GM12873 (cell line): ENCODE results near the gene ZFHX3.

Experiments
- TF ChIP-seq, protein P1 (sequence below): IDR thresholded peaks from 2 replicates; pipeline ENCODE4 v1.5.1; 2012; ENCODE audit warnings: low read depth, mild to moderate bottlenecking, moderate library complexity, low read length, control low read depth; ENCODE audit not compliant: insufficient read depth; ENCODE audit errors: missing control alignments

Gene ZFHX3

DNA sequence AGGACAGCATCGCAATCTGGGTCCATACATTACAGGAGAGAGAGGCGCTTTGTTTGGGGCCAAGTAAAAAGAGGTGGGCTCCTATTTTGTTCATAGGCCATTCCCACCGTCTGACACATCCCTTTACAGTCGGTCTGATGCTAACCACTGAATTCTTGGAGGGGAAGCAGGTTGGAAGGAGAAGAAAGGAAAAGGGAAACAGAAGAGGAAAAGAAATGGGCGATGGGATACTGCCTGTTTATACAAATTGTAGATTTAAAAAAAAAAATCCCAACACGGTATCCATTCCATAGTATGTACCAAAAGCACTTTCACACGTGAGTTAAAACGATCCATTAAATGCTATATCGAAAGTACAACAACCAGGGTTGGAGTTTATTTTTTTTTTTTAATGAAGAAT lies 4.0 kb upstream of the ZFHX3 start:
- TF ChIP-seq, protein P1, sequence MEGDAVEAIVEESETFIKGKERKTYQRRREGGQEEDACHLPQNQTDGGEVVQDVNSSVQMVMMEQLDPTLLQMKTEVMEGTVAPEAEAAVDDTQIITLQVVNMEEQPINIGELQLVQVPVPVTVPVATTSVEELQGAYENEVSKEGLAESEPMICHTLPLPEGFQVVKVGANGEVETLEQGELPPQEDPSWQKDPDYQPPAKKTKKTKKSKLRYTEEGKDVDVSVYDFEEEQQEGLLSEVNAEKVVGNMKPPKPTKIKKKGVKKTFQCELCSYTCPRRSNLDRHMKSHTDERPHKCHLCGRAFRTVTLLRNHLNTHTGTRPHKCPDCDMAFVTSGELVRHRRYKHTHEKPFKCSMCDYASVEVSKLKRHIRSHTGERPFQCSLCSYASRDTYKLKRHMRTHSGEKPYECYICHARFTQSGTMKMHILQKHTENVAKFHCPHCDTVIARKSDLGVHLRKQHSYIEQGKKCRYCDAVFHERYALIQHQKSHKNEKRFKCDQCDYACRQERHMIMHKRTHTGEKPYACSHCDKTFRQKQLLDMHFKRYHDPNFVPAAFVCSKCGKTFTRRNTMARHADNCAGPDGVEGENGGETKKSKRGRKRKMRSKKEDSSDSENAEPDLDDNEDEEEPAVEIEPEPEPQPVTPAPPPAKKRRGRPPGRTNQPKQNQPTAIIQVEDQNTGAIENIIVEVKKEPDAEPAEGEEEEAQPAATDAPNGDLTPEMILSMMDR: no peak

DNA sequence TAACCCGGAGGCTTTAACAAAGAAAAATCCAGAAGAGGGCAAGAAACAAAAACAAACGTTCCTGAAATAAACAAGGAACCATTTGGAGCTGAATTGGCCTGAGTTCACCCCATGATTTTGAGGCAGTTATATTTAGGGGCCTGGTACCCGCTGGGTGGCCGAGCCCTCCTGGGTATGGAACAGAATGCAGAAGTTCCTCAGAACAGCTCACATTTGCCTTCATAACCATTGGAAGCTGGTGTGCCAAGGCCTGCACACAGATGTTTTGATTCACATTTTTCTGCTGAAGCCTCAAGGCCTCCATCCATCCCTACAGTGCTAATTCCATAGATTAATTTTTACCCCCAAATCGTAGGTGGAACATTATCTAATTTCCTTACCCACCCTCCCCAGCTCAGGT lies 3.3 kb upstream of the ZFHX3 start:
- TF ChIP-seq, protein P1: no peak

DNA sequence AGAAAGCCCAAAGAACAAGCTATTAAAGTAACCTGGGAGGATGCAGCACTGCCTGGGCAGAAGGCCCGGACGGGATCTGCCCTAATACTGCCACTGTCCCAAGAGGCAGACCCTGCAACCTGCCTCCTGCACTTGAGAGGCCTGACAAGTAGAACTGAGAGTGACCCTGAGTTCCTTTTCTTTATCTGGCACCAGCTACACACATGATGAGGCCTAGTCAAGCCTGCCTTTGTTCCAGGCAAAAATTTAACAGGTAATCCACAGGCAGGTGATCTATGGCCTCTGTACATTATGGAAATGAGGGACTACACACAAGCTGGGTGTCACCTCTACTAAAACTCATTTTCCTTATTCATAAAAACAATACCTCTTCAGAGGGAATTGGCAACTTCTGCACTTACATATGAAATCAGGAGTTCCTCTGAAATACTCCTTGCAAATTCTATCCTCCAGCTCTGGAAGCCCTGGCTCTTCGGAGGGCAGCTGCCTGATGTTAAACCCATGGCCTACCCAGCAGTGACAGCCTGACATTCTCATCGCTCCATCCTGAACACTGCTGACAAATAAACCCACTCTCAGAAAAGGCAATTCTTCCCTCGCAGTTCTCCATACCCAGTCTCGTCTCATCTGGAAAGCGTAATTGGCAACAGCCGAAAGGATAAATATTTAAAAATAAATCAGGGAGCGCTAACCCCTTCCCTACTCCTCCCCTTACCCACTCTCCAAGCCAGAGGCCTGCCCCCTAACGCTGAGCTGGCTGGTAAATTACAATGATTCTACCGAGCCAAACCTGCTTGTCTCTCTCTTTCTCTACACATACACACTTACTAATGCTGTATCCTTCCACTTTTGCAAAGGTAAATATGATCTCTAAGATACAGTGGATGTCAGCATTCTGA lies 2.5 kb upstream of the ZFHX3 start:
- TF ChIP-seq, protein P1: no peak

DNA sequence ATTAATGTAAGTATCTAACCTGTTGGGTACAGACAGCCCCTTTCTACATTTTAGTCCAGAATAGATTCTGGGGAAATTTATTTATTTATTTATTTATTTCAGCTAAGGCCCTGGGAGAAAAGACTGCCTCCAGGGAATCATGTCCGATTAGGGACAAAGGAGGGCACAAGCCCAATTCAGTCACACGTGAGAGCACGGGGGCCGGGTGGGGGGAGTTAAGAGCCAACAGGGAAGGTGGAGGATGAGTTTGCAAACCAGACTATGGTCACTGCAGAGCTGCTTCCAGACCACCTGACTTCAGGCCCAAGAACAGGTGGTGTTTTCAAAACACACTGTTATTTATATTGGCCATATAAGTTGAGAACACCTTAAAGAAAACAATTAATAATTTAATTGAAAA lies 1.6 kb upstream of the ZFHX3 start:
- TF ChIP-seq, protein P1: no peak

DNA sequence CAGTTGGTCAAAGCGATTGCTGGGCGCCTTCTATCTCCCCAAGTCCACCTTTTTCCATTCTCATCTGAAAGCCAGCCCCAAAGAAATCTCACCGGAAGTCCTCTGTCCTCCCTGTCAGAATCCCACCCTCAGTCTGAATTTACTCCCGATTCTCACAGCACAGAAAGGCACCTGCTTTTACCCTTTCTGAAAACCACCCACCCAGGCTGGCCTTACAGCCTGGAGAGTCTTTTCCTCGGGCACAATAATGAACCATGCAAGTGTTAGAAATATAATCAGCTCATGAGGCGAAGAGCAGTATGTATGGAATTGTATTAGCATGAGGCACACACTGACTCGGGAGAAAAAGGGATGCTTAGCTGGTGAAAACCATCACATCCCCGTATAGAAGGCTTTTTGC lies 1.2 kb upstream of the ZFHX3 start:
- TF ChIP-seq, protein P1: no peak

DNA sequence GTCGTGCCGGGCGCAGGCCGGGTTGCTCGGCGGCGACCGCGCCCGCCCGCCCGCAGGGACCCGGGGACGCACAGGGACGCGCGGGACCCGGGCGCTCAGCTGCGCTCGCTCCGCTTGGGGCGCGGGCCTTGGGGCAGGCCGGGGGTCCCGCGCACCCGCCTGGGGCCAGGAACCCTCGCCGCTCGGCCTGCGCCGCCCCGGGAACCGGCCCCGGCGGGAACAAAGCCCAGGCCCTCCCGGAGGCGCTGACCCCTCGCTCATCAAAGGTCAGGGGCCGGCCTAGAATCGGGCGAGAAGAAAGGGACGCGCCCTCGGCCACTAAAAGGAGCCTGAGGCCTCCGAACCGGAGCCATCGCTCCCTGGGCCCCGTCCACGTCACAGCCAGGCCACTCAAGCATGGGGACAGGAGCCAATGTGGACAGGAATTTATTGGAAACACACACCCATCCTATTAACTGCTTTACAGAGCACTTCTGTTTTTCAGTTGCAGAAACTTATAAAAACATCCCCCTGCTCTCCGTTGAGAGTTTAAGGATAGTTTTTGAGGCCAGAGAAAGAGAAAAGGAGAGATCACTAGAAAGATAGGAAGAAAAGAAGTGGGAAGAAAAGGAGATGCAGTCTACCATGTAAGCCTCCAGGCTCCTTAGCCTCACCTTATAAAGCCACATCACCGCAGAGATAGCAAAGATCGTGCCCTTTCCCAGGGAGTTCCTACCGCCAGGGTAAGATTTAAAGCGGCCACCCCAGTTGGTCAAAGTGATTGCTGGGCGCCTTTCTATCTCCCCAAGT lies 558 bp upstream of the ZFHX3 start:
- TF ChIP-seq, protein P1: no peak

DNA sequence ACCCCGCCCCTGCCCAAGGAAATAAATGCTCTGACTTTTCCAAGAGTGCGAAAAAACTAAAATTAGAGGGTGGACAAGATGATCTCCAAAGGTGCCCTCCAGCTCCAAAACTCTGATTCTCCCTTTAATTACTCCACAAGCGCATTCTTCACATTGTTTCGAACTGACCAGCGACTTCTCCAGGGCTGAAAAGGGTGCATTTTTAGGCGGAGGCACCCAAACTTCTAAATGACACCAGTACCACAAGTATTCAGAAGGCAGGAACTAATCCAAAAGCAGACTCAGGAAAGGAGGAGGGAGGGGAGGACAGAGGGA lies 750 bp downstream of the ZFHX3 start:
- TF ChIP-seq, protein P1: no peak
